ENCODE data around the gene AACS. TPM values are rescaled to one million over a fixed set of nuclear protein-coding genes. Genes with fewer than 3 reads are reported as not detected.

AACS gene
- total and polyA plus RNA-seq, 10 of the 15 experiments (the other 5 are each of a cell fraction or from before 2014, with no cell fraction given), result 10.1 to 34.0 (median 21.1) TPM

GRCh38 chr12:125189502-125189901, 124.3 kb downstream of the AACS start:
- ChIA-PET SMC1A (ENCODE audit: uncharacterized antibody, unreplicated experiment) (no interaction called here), RAD21 (ENCODE audit: unreplicated experiment) (no interaction called here), POLR2A (no interaction called here), CTCF (no interaction called here)
- in situ Hi-C loops (cut with MboI) (loop anchor here (25.0 kb wide), 1 partner anchor 1673 kb away; no protein-coding TSS in a partner anchor), intact Hi-C loops (cut with micrococcal nuclease; ENCODE audit: unreplicated experiment) (loop anchor here (10.0 kb wide), 3 partner anchors 495 to 875 kb away; no protein-coding TSS in a partner anchor)
- Histone ChIP-seq H3K4me1 (ENCODE audit: control insufficient read depth, insufficient read depth, low read length) (no peaks in the 10 kb centered on the region), H3K4me3 (no peak overlapping the region), H3K4me2 (ENCODE audit: control insufficient read depth, insufficient read depth) (no peak overlapping the region), H3K27ac (ENCODE audit: control insufficient read depth, insufficient read depth) (no peak overlapping the region), H4K20me1 (ENCODE audit: control insufficient read depth, insufficient read depth) (no peaks in the 10 kb centered on the region), H3K9ac (ENCODE audit: control insufficient read depth, insufficient read depth, low read length) (no peak overlapping the region), H2AFZ (ENCODE audit: control insufficient read depth, low read depth, low read length) (no peak overlapping the region), H3K79me2 (ENCODE audit: control insufficient read depth, insufficient read depth, low read length) (no peaks in the 10 kb centered on the region), H3K9me3 (replicated peaks; ENCODE audit: control insufficient read depth, insufficient read depth, low read length) (no peaks in the 10 kb centered on the region), H3K27me3 (replicated peaks in 1 of 2; ENCODE audit: control insufficient read depth in 2 of 2, insufficient read depth in 2 of 2, low read length in 1 of 2) (peaks cover 10 to 18% of the 10 kb centered on the region in 2 experiments), H3K36me3 (ENCODE audit: control insufficient read depth in 2 of 2, insufficient read depth in 2 of 2, low read length in 1 of 2) (no peaks in the 10 kb centered on the region)
- no peak for TF ChIP-seq BRCA1 (IDR thresholded peaks at IDR 0.05; ENCODE audit: low read depth, low read length)
- WGBS (ENCODE audit: insufficient coverage, insufficient replicate concordance, low lambda C conversion rate, missing lambda C conversion rate), result 11% methylated on average over 8 of the region's 8 CpGs
- ATAC-seq (no peak), FAIRE-seq (no peak), DNase-seq (ENCODE audit: low read depth, low spot score) (no peak)
- BruUV-seq (replicated peaks), result no TSS peak

DNA sequence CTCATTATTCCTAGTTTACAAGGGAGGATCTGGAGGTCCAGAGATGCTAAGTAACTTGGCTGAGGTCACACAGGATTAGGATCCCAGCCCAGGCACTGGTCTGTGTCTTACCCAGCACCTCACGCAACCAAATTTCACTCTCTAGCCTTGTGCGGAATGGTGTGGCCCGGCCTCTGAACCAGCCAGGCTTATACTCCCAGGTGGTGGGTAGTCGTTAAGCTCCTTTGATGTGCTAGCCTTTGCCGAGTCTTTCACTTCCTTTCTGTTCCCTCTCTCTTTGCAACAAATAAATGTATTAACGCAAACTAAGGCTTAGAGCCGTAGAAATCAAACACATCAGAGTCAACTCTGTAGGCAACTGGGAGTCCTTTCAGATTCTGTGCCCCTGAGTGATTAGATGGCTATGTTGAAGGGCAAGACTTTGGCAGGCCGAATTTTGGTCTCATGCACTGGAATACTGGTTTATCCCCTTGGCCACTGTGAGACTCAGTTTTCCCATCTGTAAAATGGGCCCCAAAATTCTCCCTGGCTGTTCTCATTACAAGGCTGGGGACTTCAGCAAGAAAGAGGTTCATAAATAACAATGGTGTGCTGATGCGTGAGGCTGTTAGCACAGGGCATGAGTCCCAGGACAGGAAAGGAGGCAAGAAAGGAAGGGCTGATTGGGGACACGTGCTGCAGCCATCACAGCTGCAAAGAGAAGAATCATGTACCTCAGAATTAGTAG, 126.3 kb downstream of the AACS start:
- RAD21 ChIA-PET (ENCODE audit: unreplicated experiment), result no interaction called here

More for the DNA sequence above, 126.3 kb downstream of the AACS start:
- no peaks in the 10 kb centered on the region for H3K36me3 ChIP-seq (ENCODE audit: control insufficient read depth in 2 of 2, insufficient read depth in 2 of 2, low read length in 1 of 2)
- 57% methylated on average over 10 of the region's 10 CpGs for WGBS (ENCODE audit: insufficient coverage, insufficient replicate concordance, low lambda C conversion rate, missing lambda C conversion rate)
- ChIA-PET CTCF (no interaction called here), SMC1A (ENCODE audit: uncharacterized antibody, unreplicated experiment) (no interaction called here), POLR2A (no interaction called here)
- no peak for TF ChIP-seq JUNB (IDR thresholded peaks at IDR 0.05)
- TF ChIP-seq KDM1A (IDR thresholded peaks at IDR 0.05; ENCODE audit: borderline replicate concordance), result no peak
- no peak for TF ChIP-seq NBN (IDR thresholded peaks at IDR 0.05)
- no peak for TF ChIP-seq HDAC6 (IDR thresholded peaks at IDR 0.05; ENCODE audit: unreplicated experiment)
- no peak for TF ChIP-seq PML (IDR thresholded peaks at IDR 0.05; ENCODE audit: low read length)
- TF ChIP-seq CBFB (IDR thresholded peaks at IDR 0.05; ENCODE audit: low read depth), result no peak
- no peak for TF ChIP-seq NFXL1 (IDR thresholded peaks at IDR 0.05; ENCODE audit: borderline replicate concordance)
- no peak for TF ChIP-seq CHD2 (IDR thresholded peaks at IDR 0.05; ENCODE audit: borderline replicate concordance, low read depth, low read length)
- TF ChIP-seq CBX5 (IDR thresholded peaks at IDR 0.05; ENCODE audit: low read depth), result no peak
- TF ChIP-seq PBX3 (IDR thresholded peaks at IDR 0.05; ENCODE audit: insufficient replicate concordance, low read depth, low read length), result no peak
- no peak for TF ChIP-seq LARP7 (IDR thresholded peaks at IDR 0.05)
- in situ Hi-C loops (cut with MboI) (loop anchor here (25.0 kb wide), 1 partner anchor 1671 kb away; no protein-coding TSS in a partner anchor), intact Hi-C loops (cut with micrococcal nuclease; ENCODE audit: unreplicated experiment) (no loop called here)
- H3K9ac ChIP-seq (ENCODE audit: control insufficient read depth, insufficient read depth, low read length), result no peak overlapping the region
- no peaks in the 10 kb centered on the region for H3K9me3 ChIP-seq (replicated peaks; ENCODE audit: control insufficient read depth, insufficient read depth, low read length)
- H3K79me2 ChIP-seq (ENCODE audit: control insufficient read depth, insufficient read depth, low read length), result no peaks in the 10 kb centered on the region
- peaks cover 7 to 15% of the 10 kb centered on the region in 2 experiments for H3K27me3 ChIP-seq (replicated peaks in 1 of 2; ENCODE audit: control insufficient read depth in 2 of 2, insufficient read depth in 2 of 2, low read length in 1 of 2)
- no TSS peak for BruUV-seq (replicated peaks)
- H2AFZ ChIP-seq (ENCODE audit: control insufficient read depth, low read depth, low read length), result no peak overlapping the region
- no peak overlapping the region for H3K27ac ChIP-seq (ENCODE audit: control insufficient read depth, insufficient read depth)
- no peaks in the 10 kb centered on the region for H3K4me1 ChIP-seq (ENCODE audit: control insufficient read depth, insufficient read depth, low read length)
- ATAC-seq (no peak), DNase-seq (ENCODE audit: low read depth, low spot score) (no peak), FAIRE-seq (no peak)
- H3K4me2 ChIP-seq (ENCODE audit: control insufficient read depth, insufficient read depth), result no peak overlapping the region
- H3K4me3 ChIP-seq, result no peak overlapping the region
- H4K20me1 ChIP-seq (ENCODE audit: control insufficient read depth, insufficient read depth), result no peaks in the 10 kb centered on the region
